Lung microvascular endothelial cell (primary cell): ENCODE measurements around the gene TGOLN2. TPM values are rescaled to one million over a fixed set of nuclear protein-coding genes. Genes with fewer than 3 reads are reported as not detected.

Source experiments
- total RNA-seq: library from RNA; depleted of rRNA; stranded (reverse); fragments of >200 nt; gene quantifications from 2 replicates; pipeline ENCODE4 v1.2.1, GENCODE V29; 2014

The TGOLN2 gene
- total RNA-seq, 1 donor from 2014 or later = 62.7 TPM

Other genes starting within 250 kb of the TGOLN2 start
- 2.8 and 7.5 TPM in 2 replicates for gene TCF7L1, start 194.6 kb downstream of the TGOLN2 start, total RNA-seq
- 50.3 and 63.5 TPM in 2 replicates for gene RETSAT, start 26.5 kb upstream of the TGOLN2 start, total RNA-seq
- gene ELMOD3, start 26.8 kb upstream of the TGOLN2 start, total RNA-seq = 6.1 and 10.1 TPM in 2 replicates
- 23.4 and 69.5 TPM in 2 replicates for gene CAPG, start 82.4 kb upstream of the TGOLN2 start, total RNA-seq
- not detected in 2 replicates for gene SH2D6, start 90.7 kb upstream of the TGOLN2 start, total RNA-seq
- 74.1 and 108 TPM in 2 replicates for gene MAT2A, start 211.2 kb upstream of the TGOLN2 start, total RNA-seq
- gene GGCX, start 233.5 kb upstream of the TGOLN2 start, total RNA-seq = 24.0 and 31.9 TPM in 2 replicates
- 9.7 and 13.7 TPM in 2 replicates for gene VAMP8, start 249.6 kb upstream of the TGOLN2 start, total RNA-seq